ENCODE data around the gene PLXDC1. TPM values are rescaled to one million over a fixed set of nuclear protein-coding genes. Genes with fewer than 3 reads are reported as not detected.

Gene PLXDC1
- total RNA-seq, 1 donor from 2014 or later, result under 0.01 TPM

- DNase-seq (ENCODE audit: low read depth), result no peak
- H3K36me3 ChIP-seq (ENCODE audit: control insufficient read depth, insufficient read depth, low read length), result peaks cover 12% of the 10 kb centered on the region
- H3K27me3 ChIP-seq (ENCODE audit: control insufficient read depth, insufficient read depth, low read length), result no peaks in the 10 kb centered on the region
- H3K4me3 ChIP-seq (ENCODE audit: low read depth, low read length), result no peak overlapping the region
- TF ChIP-seq CTCF (IDR thresholded peaks at IDR 0.05; ENCODE audit: insufficient read depth, low read length, severe bottlenecking), result peak; percentile 23
- no peak for FAIRE-seq
Measured at GRCh38 chr17:39194089-39194984, 42.9 kb upstream of the PLXDC1 start.

- no peak for FAIRE-seq
- no peak for TF ChIP-seq CTCF (IDR thresholded peaks at IDR 0.05; ENCODE audit: insufficient read depth, low read length, severe bottlenecking)
- H3K36me3 ChIP-seq (ENCODE audit: control insufficient read depth, insufficient read depth, low read length), result peaks cover 12% of the 10 kb centered on the region
Measured at GRCh38 chr17:39193346-39193745, 41.9 kb upstream of the PLXDC1 start.

GRCh38 chr17:39192901-39193300 lies 41.5 kb upstream of the PLXDC1 start:
- no peaks in the 10 kb centered on the region for H3K27me3 ChIP-seq (ENCODE audit: control insufficient read depth, insufficient read depth, low read length)
- DNase-seq (ENCODE audit: low read depth) (no peak), FAIRE-seq (peak; percentile 90)
- no peak overlapping the region for H3K4me3 ChIP-seq (ENCODE audit: low read depth, low read length)
- peaks cover 12% of the 10 kb centered on the region for H3K36me3 ChIP-seq (ENCODE audit: control insufficient read depth, insufficient read depth, low read length)
- no peak for TF ChIP-seq CTCF (IDR thresholded peaks at IDR 0.05; ENCODE audit: insufficient read depth, low read length, severe bottlenecking)

More at GRCh38 chr17:39193346-39193745, 41.9 kb upstream of the PLXDC1 start:
- no peaks in the 10 kb centered on the region for H3K27me3 ChIP-seq (ENCODE audit: control insufficient read depth, insufficient read depth, low read length)
- DNase-seq (ENCODE audit: low read depth), result no peak
- no peak overlapping the region for H3K4me3 ChIP-seq (ENCODE audit: low read depth, low read length)

- no peak overlapping the region for H3K4me3 ChIP-seq (ENCODE audit: low read depth, low read length)
- TF ChIP-seq CTCF (IDR thresholded peaks at IDR 0.05; ENCODE audit: insufficient read depth, low read length, severe bottlenecking), result no peak
- FAIRE-seq (no peak), DNase-seq (ENCODE audit: low read depth) (no peak)
- H3K36me3 ChIP-seq (ENCODE audit: control insufficient read depth, insufficient read depth, low read length), result peaks cover 16% of the 10 kb centered on the region
- H3K27me3 ChIP-seq (ENCODE audit: control insufficient read depth, insufficient read depth, low read length), result no peaks in the 10 kb centered on the region
Measured at GRCh38 chr17:39191750-39192510, 40.5 kb upstream of the PLXDC1 start.

GRCh38 chr17:39187152-39187830 lies 35.9 kb upstream of the PLXDC1 start:
- DNase-seq (ENCODE audit: low read depth) (no peak), FAIRE-seq (no peak)
- no peak for TF ChIP-seq CTCF (IDR thresholded peaks at IDR 0.05; ENCODE audit: insufficient read depth, low read length, severe bottlenecking)
- H3K36me3 ChIP-seq (ENCODE audit: control insufficient read depth, insufficient read depth, low read length), result peaks cover 29% of the 10 kb centered on the region
- no peaks in the 10 kb centered on the region for H3K27me3 ChIP-seq (ENCODE audit: control insufficient read depth, insufficient read depth, low read length)
- no peak overlapping the region for H3K4me3 ChIP-seq (ENCODE audit: low read depth, low read length)

Measured in bronchial epithelial cell (primary cell).